ENCODE data around the gene PRR7.
A peak's percentile ranks its signal among the peaks of the same experiment; 100 is the strongest.

GRCh38 chr5:177492841-177493240 is 46.2 kb downstream of the PRR7 start:
- TF ChIP-seq CEBPB (IDR thresholded peaks at IDR 0.05; ENCODE audit: low read depth, low read length): no peak
- TF ChIP-seq BHLHE40 (IDR thresholded peaks at IDR 0.05; ENCODE audit: low read depth, low read length): no peak
- peak; percentile 30; the same call in 1 of the 2 replicates for TF ChIP-seq POLR2A (IDR thresholded peaks at IDR 0.05; ENCODE audit: low read depth, low read length)
- TF ChIP-seq, protein P1, sequence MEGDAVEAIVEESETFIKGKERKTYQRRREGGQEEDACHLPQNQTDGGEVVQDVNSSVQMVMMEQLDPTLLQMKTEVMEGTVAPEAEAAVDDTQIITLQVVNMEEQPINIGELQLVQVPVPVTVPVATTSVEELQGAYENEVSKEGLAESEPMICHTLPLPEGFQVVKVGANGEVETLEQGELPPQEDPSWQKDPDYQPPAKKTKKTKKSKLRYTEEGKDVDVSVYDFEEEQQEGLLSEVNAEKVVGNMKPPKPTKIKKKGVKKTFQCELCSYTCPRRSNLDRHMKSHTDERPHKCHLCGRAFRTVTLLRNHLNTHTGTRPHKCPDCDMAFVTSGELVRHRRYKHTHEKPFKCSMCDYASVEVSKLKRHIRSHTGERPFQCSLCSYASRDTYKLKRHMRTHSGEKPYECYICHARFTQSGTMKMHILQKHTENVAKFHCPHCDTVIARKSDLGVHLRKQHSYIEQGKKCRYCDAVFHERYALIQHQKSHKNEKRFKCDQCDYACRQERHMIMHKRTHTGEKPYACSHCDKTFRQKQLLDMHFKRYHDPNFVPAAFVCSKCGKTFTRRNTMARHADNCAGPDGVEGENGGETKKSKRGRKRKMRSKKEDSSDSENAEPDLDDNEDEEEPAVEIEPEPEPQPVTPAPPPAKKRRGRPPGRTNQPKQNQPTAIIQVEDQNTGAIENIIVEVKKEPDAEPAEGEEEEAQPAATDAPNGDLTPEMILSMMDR (conservative IDR thresholded peaks at IDR 0.05; ENCODE audit: low read depth, low read length): no peak

Data from IMR-90 (cell line).